A673 (cell line): Measurements from ENCODE around the gene CHID1.

ENCODE experiments used
- EZH2 ChIP-seq: fragments of 200-600 bp; sonication (generic); IDR thresholded peaks from 2 replicates; pipeline ENCODE4 v1.6.1; 2017; ENCODE audit warnings: borderline replicate concordance, low read depth, mild to moderate bottlenecking, mixed read lengths, antibody characterized with exemption, low read length; ENCODE audit not compliant: poor library complexity, severe bottlenecking
- TF ChIP-seq, protein P1 (sequence below): fragments of 300-800, 200-600 bp; sonication (generic); conservative IDR thresholded peaks from 2 replicates; pipeline ENCODE4 v1.5.1; 2017; ENCODE audit warnings: low read depth, mild to moderate bottlenecking, antibody characterized with exemption, low read length, moderate library complexity, mixed read lengths

DNA sequence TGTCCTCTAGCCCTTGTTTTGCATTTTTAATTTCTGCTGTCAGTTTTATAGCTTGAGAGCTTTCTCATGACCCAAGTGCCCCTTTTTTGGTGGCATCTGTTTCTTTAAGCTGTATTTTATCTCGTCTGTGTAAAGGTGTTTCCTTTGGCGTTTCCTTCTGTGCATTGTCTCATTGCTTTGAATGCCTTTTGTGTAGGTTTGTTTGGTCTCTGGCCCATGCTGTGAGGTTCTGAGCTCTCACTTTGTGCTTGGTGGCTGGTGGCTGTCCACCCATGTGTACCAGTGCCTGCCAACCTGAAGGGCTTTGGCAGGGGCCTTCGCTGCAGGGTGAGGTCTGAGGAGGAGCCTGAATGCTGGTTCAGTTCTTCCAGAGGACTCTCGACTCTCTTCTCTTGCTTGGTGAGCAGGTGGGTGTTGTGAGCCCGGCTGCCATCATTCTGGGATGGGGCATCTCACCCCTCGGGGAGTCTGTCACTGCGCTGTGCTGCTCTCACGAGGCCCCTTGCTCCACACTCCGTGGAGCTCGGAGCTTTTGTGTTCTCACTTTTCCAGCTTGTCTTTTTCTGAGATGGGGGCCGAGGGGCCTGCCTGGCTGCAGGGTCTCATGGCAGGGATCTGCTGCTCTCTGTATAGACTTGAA, 30.0 kb upstream of the CHID1 start:
- TF ChIP-seq, protein P1, sequence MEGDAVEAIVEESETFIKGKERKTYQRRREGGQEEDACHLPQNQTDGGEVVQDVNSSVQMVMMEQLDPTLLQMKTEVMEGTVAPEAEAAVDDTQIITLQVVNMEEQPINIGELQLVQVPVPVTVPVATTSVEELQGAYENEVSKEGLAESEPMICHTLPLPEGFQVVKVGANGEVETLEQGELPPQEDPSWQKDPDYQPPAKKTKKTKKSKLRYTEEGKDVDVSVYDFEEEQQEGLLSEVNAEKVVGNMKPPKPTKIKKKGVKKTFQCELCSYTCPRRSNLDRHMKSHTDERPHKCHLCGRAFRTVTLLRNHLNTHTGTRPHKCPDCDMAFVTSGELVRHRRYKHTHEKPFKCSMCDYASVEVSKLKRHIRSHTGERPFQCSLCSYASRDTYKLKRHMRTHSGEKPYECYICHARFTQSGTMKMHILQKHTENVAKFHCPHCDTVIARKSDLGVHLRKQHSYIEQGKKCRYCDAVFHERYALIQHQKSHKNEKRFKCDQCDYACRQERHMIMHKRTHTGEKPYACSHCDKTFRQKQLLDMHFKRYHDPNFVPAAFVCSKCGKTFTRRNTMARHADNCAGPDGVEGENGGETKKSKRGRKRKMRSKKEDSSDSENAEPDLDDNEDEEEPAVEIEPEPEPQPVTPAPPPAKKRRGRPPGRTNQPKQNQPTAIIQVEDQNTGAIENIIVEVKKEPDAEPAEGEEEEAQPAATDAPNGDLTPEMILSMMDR = no peak
- no peak for TF ChIP-seq EZH2
